ENCODE results near the gene RSPO4. TPM values are rescaled to one million over a fixed set of nuclear protein-coding genes. Genes with fewer than 3 reads are reported as not detected.

Gene RSPO4
- total and polyA plus RNA-seq, 7 donors, result 0.09 TPM; not detected in 6

- Histone ChIP-seq H3K4me1 (no peaks in the 10 kb centered on the region), H3K4me3 (no peak overlapping the region), H3K27ac (no peak overlapping the region), H3K36me3 (no peaks in the 10 kb centered on the region), H3K27me3 (no peaks in the 10 kb centered on the region), H3K9me3 (no peaks in the 10 kb centered on the region)
- DNase-seq, result no peak
- no peak for TF ChIP-seq POLR2AphosphoS5 (IDR thresholded peaks at IDR 0.05)
- 89 to 93% methylated on average over 5 of the region's 5 CpGs for WGBS, 2 donors
- intact Hi-C loops (cut with DNase I), result no loop called here
Measured at GRCh38 chr20:939606-940005, 62.5 kb downstream of the RSPO4 start.

- Histone ChIP-seq H3K27me3 (no peaks in the 10 kb centered on the region), H3K36me3 (no peaks in the 10 kb centered on the region), H3K27ac (no peak overlapping the region), H3K4me3 (no peak overlapping the region), H3K9me3 (peaks cover 0 to 3% (median 3%) of the 10 kb centered on the region in 4 donors), H3K4me1 (no peaks in the 10 kb centered on the region)
- intact Hi-C loops (cut with DNase I), result no loop called here
- TF ChIP-seq EP300 (IDR thresholded peaks at IDR 0.05) (no peak), POLR2AphosphoS5 (IDR thresholded peaks at IDR 0.05) (no peak), POLR2A (IDR thresholded peaks at IDR 0.05) (no peak)
- TF ChIP-seq, protein P1, sequence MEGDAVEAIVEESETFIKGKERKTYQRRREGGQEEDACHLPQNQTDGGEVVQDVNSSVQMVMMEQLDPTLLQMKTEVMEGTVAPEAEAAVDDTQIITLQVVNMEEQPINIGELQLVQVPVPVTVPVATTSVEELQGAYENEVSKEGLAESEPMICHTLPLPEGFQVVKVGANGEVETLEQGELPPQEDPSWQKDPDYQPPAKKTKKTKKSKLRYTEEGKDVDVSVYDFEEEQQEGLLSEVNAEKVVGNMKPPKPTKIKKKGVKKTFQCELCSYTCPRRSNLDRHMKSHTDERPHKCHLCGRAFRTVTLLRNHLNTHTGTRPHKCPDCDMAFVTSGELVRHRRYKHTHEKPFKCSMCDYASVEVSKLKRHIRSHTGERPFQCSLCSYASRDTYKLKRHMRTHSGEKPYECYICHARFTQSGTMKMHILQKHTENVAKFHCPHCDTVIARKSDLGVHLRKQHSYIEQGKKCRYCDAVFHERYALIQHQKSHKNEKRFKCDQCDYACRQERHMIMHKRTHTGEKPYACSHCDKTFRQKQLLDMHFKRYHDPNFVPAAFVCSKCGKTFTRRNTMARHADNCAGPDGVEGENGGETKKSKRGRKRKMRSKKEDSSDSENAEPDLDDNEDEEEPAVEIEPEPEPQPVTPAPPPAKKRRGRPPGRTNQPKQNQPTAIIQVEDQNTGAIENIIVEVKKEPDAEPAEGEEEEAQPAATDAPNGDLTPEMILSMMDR (IDR thresholded peaks at IDR 0.05), result no peak
- 69 to 73% methylated on average over 9 of the region's 9 CpGs for WGBS, 2 donors
- DNase-seq, result no peak
Measured at GRCh38 chr20:934186-934840, 67.8 kb downstream of the RSPO4 start.

- intact Hi-C loops (cut with DNase I), result no loop called here
Measured at GRCh38 chr20:933029-933428, 69.1 kb downstream of the RSPO4 start.

DNA sequence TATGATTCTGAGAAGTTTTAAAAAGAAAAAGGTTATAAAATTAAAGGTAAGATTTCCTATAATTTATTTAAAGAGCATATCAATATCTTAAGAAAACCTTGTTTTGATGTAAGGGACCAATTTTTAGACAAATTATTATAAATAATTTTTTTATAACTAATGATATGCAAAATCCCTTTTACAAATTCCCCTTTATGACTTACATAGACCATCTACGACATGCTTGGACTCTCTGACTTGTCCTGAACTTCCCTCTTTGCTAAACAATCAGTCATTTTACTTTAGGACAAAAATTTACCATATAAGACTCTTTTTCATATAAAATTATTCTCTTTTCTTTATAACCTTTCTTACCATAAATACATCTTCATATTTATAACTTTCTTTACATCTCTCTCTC is 70.7 kb downstream of the RSPO4 start:
- intact Hi-C loops (cut with DNase I), result no loop called here
- WGBS, 2 donors, result 49 to 53% methylated on average over 1 of the region's 1 CpG
- Histone ChIP-seq H3K27ac (no peak overlapping the region), H3K4me3 (no peak overlapping the region), H3K36me3 (no peaks in the 10 kb centered on the region), H3K4me1 (no peaks in the 10 kb centered on the region), H3K27me3 (peaks cover 0 to 4% (median 0%) of the 10 kb centered on the region in 3 donors), H3K9me3 (peaks cover 0 to 3% (median 3%) of the 10 kb centered on the region in 4 donors)
- no peak for TF ChIP-seq EP300 (IDR thresholded peaks at IDR 0.05)
- TF ChIP-seq, protein P1 (IDR thresholded peaks at IDR 0.05), result no peak
- TF ChIP-seq POLR2AphosphoS5 (IDR thresholded peaks at IDR 0.05), result no peak
- no peak for TF ChIP-seq POLR2A (IDR thresholded peaks at IDR 0.05)
- no peak for DNase-seq

More at GRCh38 chr20:933029-933428, 69.1 kb downstream of the RSPO4 start:
- H3K4me3 ChIP-seq, result no peak overlapping the region
- no peaks in the 10 kb centered on the region for H3K4me1 ChIP-seq
- no peak for DNase-seq
- H3K36me3 ChIP-seq, result no peaks in the 10 kb centered on the region
- peaks cover 0 to 3% (median 3%) of the 10 kb centered on the region in 4 donors for H3K9me3 ChIP-seq
- no peak for TF ChIP-seq EP300 (IDR thresholded peaks at IDR 0.05)
- TF ChIP-seq POLR2AphosphoS5 (IDR thresholded peaks at IDR 0.05), result no peak
- TF ChIP-seq POLR2A (IDR thresholded peaks at IDR 0.05), result no peak
- TF ChIP-seq, protein P1 (IDR thresholded peaks at IDR 0.05), result no peak
- WGBS, 2 donors, result 44 to 81% methylated on average over 2 of the region's 2 CpGs
- no peaks in the 10 kb centered on the region for H3K27me3 ChIP-seq
- H3K27ac ChIP-seq, result no peak overlapping the region

GRCh38 chr20:926670-927069 is 75.4 kb downstream of the RSPO4 start:
- no peak overlapping the region for H3K4me3 ChIP-seq
- intact Hi-C loops (cut with DNase I), result no loop called here
- H3K9me3 ChIP-seq, result no peaks in the 10 kb centered on the region
- H3K27ac ChIP-seq, result no peak overlapping the region
- H3K4me1 ChIP-seq, result no peaks in the 10 kb centered on the region
- H3K27me3 ChIP-seq, result peaks cover 0 to 5% (median 0%) of the 10 kb centered on the region in 3 donors
- no peaks in the 10 kb centered on the region for H3K36me3 ChIP-seq
- no peak for TF ChIP-seq EP300 (IDR thresholded peaks at IDR 0.05)
- TF ChIP-seq POLR2AphosphoS5 (IDR thresholded peaks at IDR 0.05), result no peak
- no peak for TF ChIP-seq POLR2A (IDR thresholded peaks at IDR 0.05)
- no peak for DNase-seq
- 77% methylated on average over 6 of the region's 6 CpGs for WGBS, 2 donors

- Histone ChIP-seq H3K27ac (no peak overlapping the region), H3K4me3 (no peak overlapping the region), H3K4me1 (no peaks in the 10 kb centered on the region), H3K9me3 (no peaks in the 10 kb centered on the region), H3K36me3 (no peaks in the 10 kb centered on the region), H3K27me3 (peaks cover 0 to 5% (median 0%) of the 10 kb centered on the region in 3 donors)
- TF ChIP-seq, protein P1 (IDR thresholded peaks at IDR 0.05), result no peak
- TF ChIP-seq POLR2A (IDR thresholded peaks at IDR 0.05) (no peak), POLR2AphosphoS5 (IDR thresholded peaks at IDR 0.05) (no peak), EP300 (IDR thresholded peaks at IDR 0.05) (no peak)
- WGBS, 2 donors, result 91 to 94% methylated on average over 9 of the region's 9 CpGs
- intact Hi-C loops (cut with DNase I), result no loop called here
- DNase-seq, result no peak
Measured at GRCh38 chr20:925516-925915, 76.6 kb downstream of the RSPO4 start.

Data from sigmoid colon (tissue), 7 donors.